A549 (cell line): ENCODE results near the gene SCRN1. TPM values are rescaled to one million over a fixed set of nuclear protein-coding genes. Genes with fewer than 3 reads are reported as not detected.

Source experiments
- ATAC-seq, 2 experiments: fragments of 200-7000 bp in 1 of 2; fragments of >200 bp in 1 of 2; cut with Nextera tagmentation in 1 of 2; cut with Tn5 transposase in 1 of 2; 3 replicates each; pipeline versions ENCODE4 v1.8.0 to v1.9.1; 2018 to 2020; ENCODE audit warnings: mild to moderate bottlenecking in 1 of 2, moderate library complexity in 1 of 2
- CTCF ChIA-PET: fragments of 300-600 bp; sonication (Branson Sonifier 250); formaldehyde crosslinking; extraction: SDS; loops from one replicate; lab custom pipeline; 2021; ENCODE audit warnings: antibody characterized with exemption, inconsistent platforms; lab: Yijun Ruan, JAX
- POLR2A ChIA-PET: fragments of 350-600 bp; formaldehyde crosslinking; extraction: SDS; loops from one replicate; lab custom pipeline; 2021; ENCODE audit warnings: antibody characterized with exemption, inconsistent platforms; lab: Yijun Ruan, JAX
- DNase-seq, 2 experiments: peaks; one replicate each; pipeline versions ENCODE4 v3.0.0 to v3.0.0-alpha.2; 2011 to 2016; ENCODE audit warnings: low read depth in 1 of 2, low spot score in 1 of 2
- FAIRE-seq: peaks from 2 replicates; lab custom pipeline; 2011; peaks lifted over from hg19 to GRCh38; lab: Jason Lieb, UNC
- H3K27ac ChIP-seq, 2 experiments: fragments of >200 bp; sonication (Bioruptor Twin); formaldehyde crosslinking; 3 replicates each; pipeline ENCODE4 v1.5.1; 2016 to 2017
- H3K4me1 ChIP-seq: fragments of >200 bp; sonication (Bioruptor Twin); formaldehyde crosslinking; 3 replicates; pipeline ENCODE4 v1.6.1; 2016
- H3K4me2 ChIP-seq: fragments of >200 bp; sonication (Bioruptor Twin); formaldehyde crosslinking; 3 replicates; pipeline ENCODE4 v1.6.1; 2016
- H3K4me3 ChIP-seq: fragments of >200 bp; sonication (Bioruptor Twin); formaldehyde crosslinking; 3 replicates; pipeline ENCODE4 v1.5.1; 2016
- H3K9me3 ChIP-seq: fragments of >200 bp; sonication (Bioruptor Twin); formaldehyde crosslinking; 3 replicates; pipeline ENCODE4 v1.6.1; 2016
- ATOH8 ChIP-seq: fragments of 250-450 bp; sonication (Bioruptor Pico); IDR thresholded peaks from 2 replicates; pipeline ENCODE4 v1.5.0; 2020; ENCODE audit warnings: low read depth, mild to moderate bottlenecking, moderate library complexity
- BHLHE40 ChIP-seq: IDR thresholded peaks from 2 replicates; pipeline ENCODE4 v1.6.1; 2012; ENCODE audit warnings: low read depth, low read length, inconsistent platforms
- CBX8 ChIP-seq: fragments of 200-600 bp; sonication (generic); IDR thresholded peaks from 2 replicates; pipeline ENCODE4 v1.6.1; 2016
- CEBPB ChIP-seq, 2 experiments: fragments of >200 bp in 1 of 2; sonication (Bioruptor Twin) in 1 of 2; formaldehyde crosslinking in 1 of 2; IDR thresholded peaks; 2 replicates each; pipeline ENCODE4 v1.6.1; 2012 to 2016
- CHD4 ChIP-seq: fragments of 200-600 bp; sonication (generic); IDR thresholded peaks from 2 replicates; pipeline ENCODE4 v1.6.1; 2016; ENCODE audit warnings: antibody characterized with exemption, mild to moderate bottlenecking, borderline replicate concordance
- E2F6 ChIP-seq: IDR thresholded peaks from 2 replicates; pipeline ENCODE4 v1.6.1; 2012; ENCODE audit warnings: low read depth, borderline replicate concordance
- FOSB ChIP-seq: fragments of 250-450 bp; sonication (Bioruptor Pico); IDR thresholded peaks from 2 replicates; pipeline ENCODE4 v1.5.0; 2020; ENCODE audit warnings: mild to moderate bottlenecking, moderate library complexity
- FOSL2 ChIP-seq, 2 experiments: fragments of 450-650 bp in 1 of 2; fragments of >200 bp in 1 of 2; sonication (Bioruptor Twin) in 1 of 2; formaldehyde crosslinking; IDR thresholded peaks; 2 replicates each; pipeline versions ENCODE4 v1.5.0 to v1.6.1; 2016 to 2020; ENCODE audit warnings: mild to moderate bottlenecking in 1 of 2, moderate library complexity in 1 of 2
- FOXS1 ChIP-seq: fragments of 250-450 bp; sonication (Bioruptor Pico); IDR thresholded peaks from 2 replicates; pipeline ENCODE4 v1.5.0; 2020; ENCODE audit warnings: mild to moderate bottlenecking, moderate library complexity
- HES2 ChIP-seq: fragments of >200 bp; sonication (Bioruptor Twin); formaldehyde crosslinking; IDR thresholded peaks from 2 replicates; pipeline ENCODE4 v1.6.1; 2016
- HOXA7 ChIP-seq: fragments of 250-450 bp; sonication (Bioruptor Pico); IDR thresholded peaks from 2 replicates; pipeline ENCODE4 v1.5.0; 2020; ENCODE audit warnings: mild to moderate bottlenecking, moderate library complexity
- HOXB5 ChIP-seq: fragments of 250-450 bp; sonication (Bioruptor Pico); IDR thresholded peaks from 2 replicates; pipeline ENCODE4 v1.5.0; 2020; ENCODE audit warnings: mild to moderate bottlenecking, moderate library complexity
- JUNB ChIP-seq: fragments of >200 bp; sonication (Bioruptor Twin); formaldehyde crosslinking; IDR thresholded peaks from 2 replicates; pipeline ENCODE4 v1.6.1; 2016
- MAFK ChIP-seq: fragments of 450-650 bp; IDR thresholded peaks from 2 replicates; pipeline ENCODE4 v1.6.1; 2014; ENCODE audit not compliant: partially characterized antibody
- RAD21 ChIP-seq, 2 experiments: fragments of >200 bp in 1 of 2; sonication (Bioruptor Twin) in 1 of 2; formaldehyde crosslinking in 1 of 2; IDR thresholded peaks in 1 of 2; conservative IDR thresholded peaks in 1 of 2; 2 replicates in 1 of 2; 3 replicates in 1 of 2; pipeline ENCODE4 v1.6.1; 2012 to 2018; ENCODE audit warnings: inconsistent platforms in 1 of 2
- RCOR1 ChIP-seq: fragments of 150-350 bp; IDR thresholded peaks from 2 replicates; pipeline ENCODE4 v1.6.1; 2014; ENCODE audit warnings: antibody characterized with exemption, low read length, low read depth
- RFX5 ChIP-seq: fragments of 450-650 bp; IDR thresholded peaks from 2 replicates; pipeline ENCODE4 v1.7.1; 2014; ENCODE audit warnings: antibody characterized with exemption, mild to moderate bottlenecking, moderate library complexity
- SREBF2 ChIP-seq: fragments of 450-650 bp; IDR thresholded peaks from 2 replicates; pipeline ENCODE4 v1.6.1; 2014; ENCODE audit warnings: mild to moderate bottlenecking, moderate library complexity
- TP53 ChIP-seq: fragments of 250-450 bp; sonication (Bioruptor Pico); IDR thresholded peaks from 2 replicates; pipeline ENCODE4 v1.5.0; 2021; ENCODE audit warnings: mild to moderate bottlenecking, moderate library complexity
- ZFP36 ChIP-seq: fragments of 450-650 bp; IDR thresholded peaks from 2 replicates; pipeline ENCODE4 v1.6.1; 2014; ENCODE audit warnings: borderline replicate concordance; ENCODE audit not compliant: partially characterized antibody
- WGBS: methylation state at CpG from one replicate; pipeline ENCODE4 v1.1.6; 2017; ENCODE audit errors: missing lambda C conversion rate; 5-methylcytosine and 5-hydroxymethylcytosine counted together
- polyA plus RNA-seq, 4 experiments: library from polyadenylated mRNA; depleted of rRNA in 3 of 4; stranded (reverse); fragments of >200 nt; fragmentation: RNase III in 1 of 4; extraction: RNeasy Plus Mini Kit Qiagen cat#74134 plus additional on column Dnase treatment in 1 of 4; gene quantifications; 2 replicates in 3 of 4; 3 replicates in 1 of 4; pipeline ENCODE4 v1.2.3, GENCODE V29; 2011 to 2017

The SCRN1 gene
- polyA plus RNA-seq, 2 of the 4 experiments (the other 2 are of a cell fraction): 49.7 to 88.9 TPM

GRCh38 chr7:29980151-29980550, 9.4 kb downstream of the SCRN1 start (continued):
- no peak for TF ChIP-seq ZFP36
- TF ChIP-seq E2F6: no peak
- no peak for TF ChIP-seq ATOH8 (CRISPR knock-in tag)
- TF ChIP-seq FOSB (CRISPR knock-in tag): no peak
- no peak for TF ChIP-seq HES2
- TF ChIP-seq RFX5: no peak

GRCh38 chr7:29977886-29978651, 11.5 kb downstream of the SCRN1 start:
- H3K9me3 ChIP-seq: no peaks in the 10 kb centered on the region
- H3K4me3 ChIP-seq: no peak overlapping the region
- ChIA-PET CTCF (interaction anchor here (1.5 kb wide), 1 partner anchor 17 kb away, joined by 3 read pairs; no protein-coding TSS in a partner anchor), POLR2A (no interaction called here)
- FAIRE-seq (no peak), ATAC-seq (peak; percentile 84 to 89; a peak in 5 of 6 replicates), DNase-seq (peak; percentile 15 to 39)
- no peak overlapping the region for H3K27ac ChIP-seq
- WGBS: 80% methylated on average over 8 of the region's 8 CpGs
- H3K4me2 ChIP-seq: no peak overlapping the region
- no peak for TF ChIP-seq MAFK
- TF ChIP-seq FOSL2 (IDR thresholded peaks at IDR 0.05): no peak
- no peak for TF ChIP-seq FOSL2 (CRISPR knock-in tag; IDR thresholded peaks at IDR 0.05)
- no peak for TF ChIP-seq SREBF2
- no peak for TF ChIP-seq BHLHE40
- TF ChIP-seq FOXS1 (CRISPR knock-in tag): no peak
- TF ChIP-seq CEBPB (IDR thresholded peaks at IDR 0.05): no peak
- TF ChIP-seq FOSB (CRISPR knock-in tag): no peak
- TF ChIP-seq TP53 (CRISPR knock-in tag): no peak
- no peak for TF ChIP-seq CHD4
- no peak for TF ChIP-seq JUNB
- H3K4me1 ChIP-seq: no peaks in the 10 kb centered on the region

GRCh38 chr7:29976673-29977415, 12.8 kb downstream of the SCRN1 start:
- TF ChIP-seq HOXB5 (CRISPR knock-in tag) (no peak), RAD21 (conservative IDR thresholded peaks at IDR 0.05 in 1 of 2, IDR thresholded peaks at IDR 0.05 in 1 of 2) (no peak), TP53 (CRISPR knock-in tag) (no peak), FOSL2 (IDR thresholded peaks at IDR 0.05) (no peak), FOSL2 (CRISPR knock-in tag; IDR thresholded peaks at IDR 0.05) (no peak), CBX8 (no peak), RCOR1 (no peak), HOXA7 (no peak)
- POLR2A ChIA-PET: no interaction called here
- no peak for ATAC-seq
- Histone ChIP-seq H3K27ac (no peak overlapping the region), H3K9me3 (no peaks in the 10 kb centered on the region), H3K4me2 (no peak overlapping the region), H3K4me3 (no peak overlapping the region), H3K4me1 (no peaks in the 10 kb centered on the region)
- 95% methylated on average over 6 of the region's 6 CpGs for WGBS
- DNase-seq: no peak
- CTCF ChIA-PET: interaction anchor here (0.8 to 1.5 kb wide), 4 partner anchors 18 to 59 kb away, joined by 3 read pairs; no protein-coding TSS in a partner anchor
- no peak for FAIRE-seq
